HG03159 (cell line): ENCODE results near the gene DHRS3.
"Not testable (repeated sequence)": the region's sequence is repeated elsewhere in the genome, so short reads cannot be mapped to it uniquely, and the experiment has no call there.

ENCODE experiments used
- ATAC-seq: cut with Tn5 transposase; IDR thresholded peaks from one replicate; pipeline ENCODE4 v1.9.1; 2021; ENCODE audit warnings: mild to moderate bottlenecking, moderate library complexity; ENCODE audit not compliant: unreplicated experiment

Gene DHRS3

DNA sequence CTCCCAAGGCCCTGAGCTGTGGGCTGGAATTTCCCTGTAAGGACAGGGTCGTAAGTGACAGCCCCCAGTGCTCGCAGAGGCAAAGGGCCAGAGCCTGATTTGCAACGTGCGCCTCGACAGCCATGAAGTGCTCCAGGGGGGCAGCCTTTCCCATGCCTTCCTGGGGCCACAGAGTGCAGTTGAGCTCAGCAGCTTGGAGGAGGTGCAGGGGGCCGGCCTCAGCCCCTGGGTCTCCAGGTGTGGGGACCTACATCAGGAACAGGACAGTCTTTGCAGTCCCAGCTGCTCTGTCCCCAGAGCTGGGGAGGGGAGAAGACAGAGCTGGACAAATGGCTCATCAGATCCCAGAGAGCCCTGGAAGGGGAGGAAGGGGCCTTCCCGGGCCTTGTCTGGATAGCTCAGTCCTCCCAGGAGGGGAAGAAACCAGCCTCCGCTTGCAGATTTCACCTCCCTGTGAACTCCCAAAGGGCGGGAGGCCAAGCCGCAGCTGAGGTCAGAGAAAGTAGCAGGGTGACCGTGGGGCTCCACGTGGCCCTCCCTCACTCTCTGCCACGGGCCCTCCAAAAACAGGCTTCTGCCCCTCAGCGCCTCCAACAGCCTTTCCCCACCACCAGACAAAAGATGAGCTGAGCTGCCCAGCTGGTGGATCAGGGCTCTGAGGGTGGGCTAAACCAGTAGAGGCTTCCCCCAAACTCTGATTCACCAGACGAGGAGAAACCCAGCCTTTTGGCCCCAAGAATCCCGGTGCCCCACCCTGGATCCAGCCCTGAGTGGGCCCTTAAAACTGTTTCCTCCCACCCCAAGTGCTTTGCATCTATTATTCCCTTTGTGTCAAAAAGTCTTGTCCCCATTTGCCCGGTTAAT is 76.5 kb downstream of the DHRS3 start:
- ATAC-seq, result no peak

DNA sequence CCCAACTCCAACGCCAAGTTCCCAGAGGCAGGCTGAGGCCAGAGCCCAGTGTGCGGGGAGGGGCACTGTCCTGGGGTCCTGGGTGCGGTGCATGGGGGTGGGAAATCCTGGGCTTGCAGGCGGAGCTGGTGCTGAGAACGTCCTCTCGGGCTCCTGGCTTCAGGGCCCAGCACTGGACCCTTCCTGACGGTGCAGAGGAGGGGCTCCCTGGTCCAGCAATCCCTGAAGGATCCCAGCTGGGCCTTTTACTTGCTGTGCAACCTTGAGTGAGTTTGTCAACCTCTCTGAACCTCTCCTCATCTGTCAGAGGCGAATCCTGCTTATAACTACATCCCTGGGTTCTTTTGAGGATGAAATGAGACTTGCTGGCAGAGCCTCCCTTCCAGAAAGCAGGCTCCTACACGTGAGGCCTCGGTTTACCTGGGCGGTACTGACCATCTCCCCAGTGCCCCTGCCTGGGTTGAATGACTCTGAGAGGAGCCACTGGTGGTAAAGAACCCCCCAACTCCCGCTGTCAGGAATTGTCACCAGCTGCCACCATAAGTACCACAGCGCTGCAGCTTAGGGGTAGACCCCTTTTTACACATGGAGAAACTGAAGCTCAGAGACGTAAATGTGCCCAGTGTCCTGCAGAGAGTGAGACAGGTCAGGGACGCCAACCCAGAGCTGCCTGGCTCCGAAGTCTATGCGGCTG is 77.3 kb downstream of the DHRS3 start:
- ATAC-seq, result no peak

DNA sequence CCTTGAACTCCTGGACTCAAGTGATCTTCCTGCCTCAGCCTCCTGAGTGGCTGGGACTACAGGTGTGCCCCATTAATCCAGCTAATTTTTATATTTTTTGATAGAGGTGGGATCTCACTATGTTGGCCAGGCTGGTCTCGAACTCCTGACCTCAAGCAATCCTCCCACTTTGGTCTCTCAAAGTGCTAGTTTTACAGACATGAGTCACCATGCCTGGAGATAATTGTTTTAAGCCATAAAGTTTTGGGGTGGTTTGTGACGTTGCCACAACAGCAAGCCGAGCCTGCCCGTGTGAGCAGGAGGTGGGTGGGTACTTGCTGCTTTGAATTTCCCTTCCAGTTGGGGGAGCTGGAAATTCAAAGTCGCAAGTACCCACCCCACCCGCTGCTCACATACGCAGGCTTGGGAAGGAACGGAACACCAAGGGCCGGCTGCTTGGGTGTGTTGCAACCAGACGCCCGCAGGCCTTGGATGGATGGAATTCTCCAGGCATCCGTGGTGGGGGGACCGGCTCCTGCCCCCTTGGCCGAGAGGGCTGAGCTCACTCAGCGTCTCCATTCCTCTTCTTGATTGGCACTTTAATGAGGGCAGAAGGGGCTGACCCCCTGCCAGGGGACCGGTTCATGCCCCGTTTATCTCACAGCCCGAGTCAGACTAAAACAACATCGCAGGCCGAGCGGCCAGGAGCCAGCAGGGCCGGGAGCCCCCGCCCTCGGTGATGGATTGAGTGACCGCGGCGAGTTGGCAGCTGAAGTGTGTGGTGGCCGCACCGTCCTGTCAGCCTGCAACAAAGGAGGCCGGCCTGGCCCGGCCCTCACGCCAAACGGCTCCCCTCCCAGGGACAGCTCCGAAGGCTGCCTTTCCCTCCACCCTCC is 78.1 kb downstream of the DHRS3 start:
- no peak for ATAC-seq

DNA sequence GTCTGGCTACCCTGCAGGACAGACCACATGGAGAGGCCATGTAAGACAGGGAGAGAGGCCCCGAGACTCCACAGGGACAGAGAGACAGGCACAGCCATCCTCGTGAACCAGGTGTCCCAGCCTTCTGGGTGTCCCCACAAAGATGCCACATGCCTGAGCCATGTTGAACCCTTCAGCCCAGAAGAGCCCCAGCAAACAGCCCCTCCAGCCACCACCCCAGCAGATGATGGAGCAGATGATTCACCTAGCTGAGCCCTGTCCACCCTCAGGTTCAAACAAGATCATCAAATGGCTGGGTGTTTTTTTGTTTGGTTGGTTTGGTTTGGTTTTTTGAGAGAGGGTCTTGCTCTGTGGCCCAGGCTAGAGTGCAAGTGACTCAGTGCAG is 78.7 kb downstream of the DHRS3 start:
- ATAC-seq, result no peak

DNA sequence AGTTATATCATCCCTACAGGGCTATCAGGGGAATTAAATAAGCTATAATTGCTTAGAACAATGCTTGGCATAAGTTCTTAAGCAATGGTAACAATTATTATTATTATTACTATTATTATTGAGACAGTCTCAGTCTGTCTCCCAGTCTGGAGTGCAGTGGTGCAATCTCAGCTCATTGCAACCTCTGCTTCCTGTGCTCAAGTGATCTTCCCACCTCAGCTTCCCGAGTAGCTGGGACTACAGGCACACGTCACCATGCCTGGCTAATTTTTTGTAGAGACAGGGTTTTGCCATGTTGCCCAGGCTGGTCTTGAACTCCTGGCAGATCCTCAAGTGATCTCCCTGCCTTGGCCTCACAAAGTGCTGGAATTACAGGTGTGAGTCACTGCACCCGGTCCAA is 79.5 kb downstream of the DHRS3 start:
- not testable (repeated sequence) for ATAC-seq

DNA sequence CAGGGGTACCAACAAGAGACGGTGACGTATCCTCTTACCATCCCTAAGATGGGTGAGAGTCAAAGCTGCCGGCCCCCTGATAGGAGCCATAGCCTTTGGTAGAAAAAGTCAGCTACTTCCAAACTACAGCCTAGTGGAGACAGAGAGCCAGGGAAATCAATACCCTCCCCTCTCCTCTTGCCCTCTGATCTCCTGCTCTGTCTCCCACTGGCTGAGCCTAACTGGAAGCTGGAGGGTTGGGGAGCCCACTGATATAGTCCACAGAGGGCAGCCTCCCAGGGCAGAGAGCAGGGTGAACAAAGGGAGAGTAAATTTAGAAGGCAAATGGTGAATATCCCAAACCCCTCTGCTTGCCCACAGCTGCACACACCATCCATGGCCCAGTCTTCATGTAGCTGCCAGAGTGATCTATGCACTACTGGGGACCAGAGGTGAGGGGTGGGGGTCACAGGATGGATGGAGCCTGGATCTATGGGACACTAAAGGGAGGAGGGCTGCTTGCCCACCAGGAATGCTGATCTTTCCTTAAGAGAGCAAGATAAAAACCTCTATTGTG is 80.0 kb downstream of the DHRS3 start:
- no peak for ATAC-seq

DNA sequence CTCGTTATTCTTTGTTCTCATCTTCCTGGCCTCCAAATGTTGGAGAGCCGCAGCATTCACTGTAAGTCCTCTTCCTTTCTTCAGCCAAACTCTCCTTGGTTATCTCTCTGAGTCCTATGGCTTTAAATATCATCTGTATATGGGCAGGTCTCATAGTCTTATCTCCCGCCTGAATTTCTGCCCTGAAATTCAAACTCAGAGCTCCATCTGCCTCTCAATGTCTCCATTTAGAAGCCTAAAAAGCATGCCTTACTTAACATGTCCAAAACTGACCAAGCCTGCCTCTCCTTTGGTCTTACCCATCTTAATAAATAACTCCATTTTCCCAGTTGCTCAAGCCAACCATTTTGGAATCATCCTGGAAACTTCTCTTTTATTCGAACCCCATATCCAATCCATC is 80.7 kb downstream of the DHRS3 start:
- ATAC-seq, result no peak

DNA sequence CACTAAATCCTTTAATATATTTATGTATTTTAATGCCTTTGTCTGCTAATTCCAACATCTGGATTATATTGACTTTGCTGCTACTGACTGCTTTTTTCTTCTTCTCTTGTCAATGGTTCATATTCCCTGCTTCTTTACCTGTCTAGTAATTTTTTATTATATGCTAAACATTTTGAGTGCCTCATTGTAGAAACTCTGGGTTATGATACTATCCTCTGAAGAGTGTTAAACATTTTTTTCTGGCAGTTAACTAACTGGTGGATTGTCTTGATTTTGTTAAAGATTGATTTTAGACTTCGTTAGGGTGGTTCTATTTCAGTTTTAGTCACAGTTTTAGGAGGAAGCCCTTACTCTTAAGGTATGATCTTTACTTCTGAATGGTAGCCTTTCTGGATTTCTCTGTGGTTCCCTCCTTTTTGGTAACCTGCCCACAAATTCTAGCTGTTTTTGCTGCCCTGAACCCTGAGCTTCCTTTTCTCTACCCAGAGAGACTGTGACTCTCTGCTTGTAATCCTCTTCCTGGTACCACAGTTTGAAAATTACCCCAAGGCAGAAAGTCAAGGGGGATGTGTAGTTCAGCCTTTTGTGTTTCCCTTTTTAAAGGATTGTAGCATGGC is 81.9 kb downstream of the DHRS3 start:
- ATAC-seq, result no peak

DNA sequence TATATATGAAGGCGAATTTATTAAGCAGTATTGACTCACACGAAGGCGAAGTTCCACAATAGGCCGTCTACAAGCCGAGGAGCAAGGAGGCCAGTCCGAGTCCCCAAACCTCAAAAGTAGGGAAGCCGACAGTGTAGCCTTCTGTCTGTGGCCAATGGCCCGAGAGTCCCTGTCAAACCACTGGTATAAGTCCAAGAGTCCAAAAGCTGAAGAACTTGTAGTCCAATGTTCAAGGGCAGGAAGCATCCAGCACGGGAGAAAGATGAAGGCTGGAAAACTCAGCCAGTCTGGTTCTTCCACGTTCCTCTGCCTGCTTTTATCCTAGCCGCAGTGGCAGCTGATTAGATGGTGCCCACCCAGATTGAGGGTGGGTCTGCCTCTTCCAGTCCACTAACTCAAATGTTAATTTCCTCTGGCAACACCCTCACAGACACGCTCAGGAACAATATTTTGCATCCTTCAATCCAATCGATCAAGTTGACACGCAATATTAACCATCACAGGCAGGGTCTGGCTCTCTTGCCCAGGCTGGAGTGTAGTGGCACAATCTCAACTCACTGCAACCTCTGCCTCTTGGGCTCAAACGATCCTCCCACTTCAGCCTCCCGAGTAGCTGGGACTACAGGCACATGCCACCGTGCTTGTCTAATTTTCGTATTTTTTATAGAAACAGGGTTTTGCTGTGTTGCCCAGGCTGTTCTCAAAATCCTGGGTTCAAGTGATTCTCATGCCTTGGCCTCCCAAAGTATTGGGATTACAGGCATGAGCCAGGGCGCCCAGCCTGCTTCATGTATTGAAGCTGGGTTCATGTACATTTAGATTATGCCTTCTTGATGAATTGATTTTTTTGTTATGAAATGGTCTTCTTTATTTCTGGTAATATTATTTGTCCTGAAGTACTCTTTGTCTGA is 85.3 kb downstream of the DHRS3 start:
- ATAC-seq, result no peak

DNA sequence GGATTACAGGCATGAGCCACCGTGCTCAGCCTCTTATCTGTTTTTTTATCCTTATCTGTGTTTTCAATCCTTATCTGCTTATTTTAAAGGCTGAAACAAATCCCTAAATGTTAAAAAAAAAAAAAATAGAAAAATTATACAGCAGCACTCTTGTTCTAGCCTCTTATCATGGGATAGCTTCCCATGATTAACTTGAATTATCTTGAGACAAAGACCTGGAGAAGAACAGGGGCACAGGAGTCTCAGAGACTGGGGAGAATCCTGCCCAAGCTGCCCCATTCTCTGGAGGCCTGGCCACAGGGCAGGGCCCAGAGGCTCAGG is 86.9 kb downstream of the DHRS3 start:
- no peak for ATAC-seq

DNA sequence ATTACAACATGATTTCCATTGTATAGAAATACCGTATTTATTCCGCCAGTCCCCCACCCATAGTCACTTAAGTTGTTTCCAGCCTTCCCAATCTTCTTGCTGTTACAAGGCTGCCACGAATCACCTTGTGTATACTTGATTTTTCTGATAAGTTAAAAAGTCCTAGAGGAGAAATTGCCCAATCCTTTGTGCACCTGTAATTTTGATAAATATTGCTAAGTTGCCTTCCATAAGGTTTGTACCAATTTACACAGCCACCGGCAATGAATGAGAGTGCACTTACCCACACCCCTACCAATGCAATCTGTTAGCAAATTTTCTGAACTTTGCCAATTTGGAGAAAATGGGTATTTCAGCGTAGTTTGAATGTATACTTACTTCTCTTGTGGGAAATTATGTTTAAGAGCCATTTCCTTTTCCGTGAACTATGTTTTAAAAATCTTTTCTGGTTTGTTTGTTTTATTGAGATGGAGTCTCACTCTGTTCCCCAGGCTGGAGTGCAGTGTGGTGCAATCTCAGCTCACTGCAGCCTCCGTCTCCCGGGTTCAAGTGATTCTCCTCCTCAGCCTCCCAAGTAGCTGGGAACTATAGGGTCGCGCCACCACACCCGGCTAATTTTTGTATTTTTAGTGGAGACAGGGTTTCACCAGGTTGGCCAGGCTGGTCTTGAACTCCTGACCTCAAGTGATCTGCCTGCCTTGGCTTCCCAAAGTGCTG is 87.4 kb downstream of the DHRS3 start:
- ATAC-seq, result no peak

DNA sequence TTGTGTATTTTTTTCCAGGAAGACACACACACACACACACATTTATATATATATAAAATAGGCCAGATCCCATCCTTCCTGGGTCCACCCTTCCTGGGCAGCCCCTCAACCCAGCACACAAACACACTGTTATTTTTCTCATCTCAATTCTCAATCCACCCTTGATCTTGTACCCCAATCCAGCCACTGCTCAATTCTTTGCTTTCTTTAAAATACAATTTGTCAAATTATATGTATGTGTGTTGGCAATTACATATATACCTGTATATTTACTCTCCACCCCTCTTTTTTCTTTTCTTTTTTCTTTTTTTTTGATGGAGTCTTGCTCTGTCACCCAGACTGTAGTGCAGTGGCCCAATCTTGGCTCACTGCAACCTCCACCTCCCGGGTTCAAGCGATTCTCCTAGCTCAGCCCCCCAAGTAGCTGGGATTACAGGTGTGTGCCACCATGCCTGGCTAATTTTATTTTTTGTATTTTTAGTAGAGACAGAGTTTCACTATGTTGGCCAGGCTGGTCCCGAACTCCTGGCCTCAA is 88.3 kb downstream of the DHRS3 start:
- ATAC-seq, result no peak

DNA sequence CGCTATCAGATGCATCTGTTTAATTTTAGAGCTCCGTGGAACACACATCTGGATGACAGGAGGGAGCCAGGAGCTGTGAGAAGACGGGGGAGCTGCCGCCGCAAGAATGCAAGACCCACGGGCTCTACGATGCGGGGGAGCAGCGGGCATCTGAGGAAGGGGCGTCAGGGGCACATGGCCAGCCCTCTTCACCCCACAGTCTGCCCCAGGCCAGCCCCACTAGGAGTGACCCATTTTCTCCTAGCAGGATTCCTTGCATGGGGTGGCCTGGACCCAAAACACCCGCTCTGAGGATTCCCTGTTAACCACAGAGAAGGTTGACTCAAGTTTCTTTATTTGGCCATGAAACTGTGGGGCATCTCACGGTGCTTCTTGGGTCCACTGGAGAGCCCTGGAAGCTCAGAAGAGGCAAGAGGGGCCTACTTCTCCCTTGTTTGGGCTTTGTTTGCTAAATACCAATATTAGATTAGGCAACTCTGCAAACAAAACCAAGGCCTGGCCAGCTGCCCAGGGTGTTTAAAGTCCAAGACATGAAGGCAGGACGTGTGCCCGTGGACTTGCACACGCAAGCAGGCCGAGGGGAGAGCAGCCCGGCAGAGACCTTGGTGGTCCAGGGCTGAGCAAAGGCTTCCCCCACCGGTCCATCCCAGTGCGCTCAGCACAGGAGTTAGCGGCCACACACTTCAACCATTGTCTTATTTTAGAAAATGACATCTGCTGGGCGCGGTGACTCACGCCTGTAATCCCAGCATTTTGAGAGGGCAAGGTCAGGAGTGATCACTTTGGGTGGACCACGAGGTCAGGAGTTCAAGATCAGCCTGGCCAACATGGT is 89.8 kb downstream of the DHRS3 start:
- no peak for ATAC-seq

DNA sequence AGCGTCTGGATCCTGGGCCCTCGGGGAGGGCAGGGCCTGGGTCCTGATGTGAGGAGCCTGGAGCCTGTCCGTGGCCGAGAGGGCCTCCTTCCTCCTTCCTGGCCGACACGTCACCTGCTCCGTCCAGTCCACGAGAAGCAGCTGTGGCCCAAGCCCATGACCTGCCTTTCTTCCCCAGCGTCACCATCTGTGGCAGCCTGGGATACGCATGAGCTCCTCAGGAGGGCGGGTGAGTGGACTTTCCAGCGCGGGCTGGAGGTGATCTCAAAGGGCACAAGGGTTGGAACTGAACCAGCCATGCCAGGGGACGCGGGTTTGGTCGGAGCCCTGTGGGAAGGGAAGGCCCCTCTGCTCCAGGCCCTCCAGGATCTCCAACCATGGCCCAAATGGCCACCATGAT is 90.4 kb downstream of the DHRS3 start:
- no peak for ATAC-seq

DNA sequence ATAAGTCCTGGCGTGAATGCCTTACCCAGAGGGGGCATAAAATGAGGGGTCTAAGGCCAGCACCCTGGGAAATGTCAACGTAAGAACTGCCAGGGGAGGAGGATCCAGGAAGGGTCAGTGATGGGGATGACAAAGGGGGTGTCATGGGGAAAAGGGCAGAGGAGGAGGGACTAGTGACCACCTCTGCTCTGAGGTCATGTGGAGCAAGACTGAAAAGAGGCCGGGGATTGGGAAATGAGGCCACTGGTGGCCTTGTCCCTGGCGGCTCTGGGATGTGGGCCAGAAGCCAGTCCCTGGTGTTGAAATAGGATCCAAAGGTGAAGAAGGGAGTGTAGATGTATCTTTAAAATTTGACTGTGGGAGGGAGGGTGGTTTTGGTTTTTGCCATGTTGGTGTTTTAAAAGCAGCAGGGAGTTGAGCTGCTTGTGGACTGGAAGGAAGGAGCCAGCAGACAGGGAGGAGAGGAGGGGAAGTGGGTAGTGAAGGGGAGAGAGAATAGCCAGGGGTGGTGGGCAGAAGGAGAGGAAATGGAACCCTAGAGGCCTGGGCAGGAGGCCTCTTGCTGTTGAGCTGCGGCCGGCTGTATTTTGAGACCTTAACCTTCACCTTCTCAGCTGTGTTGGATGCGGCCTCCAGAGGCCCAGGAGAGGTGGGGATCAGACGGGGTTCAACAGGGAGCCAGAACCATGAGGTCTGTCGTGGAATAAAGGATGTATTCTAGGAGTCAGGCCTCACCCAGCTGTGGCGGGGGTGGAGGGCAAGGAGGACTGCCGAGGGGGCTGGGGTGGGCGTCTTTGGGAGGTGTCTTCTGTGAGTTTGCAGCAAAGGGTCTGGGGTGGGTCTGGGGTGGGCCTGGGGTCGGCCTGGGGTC is 92.5 kb downstream of the DHRS3 start:
- ATAC-seq, result no peak

DNA sequence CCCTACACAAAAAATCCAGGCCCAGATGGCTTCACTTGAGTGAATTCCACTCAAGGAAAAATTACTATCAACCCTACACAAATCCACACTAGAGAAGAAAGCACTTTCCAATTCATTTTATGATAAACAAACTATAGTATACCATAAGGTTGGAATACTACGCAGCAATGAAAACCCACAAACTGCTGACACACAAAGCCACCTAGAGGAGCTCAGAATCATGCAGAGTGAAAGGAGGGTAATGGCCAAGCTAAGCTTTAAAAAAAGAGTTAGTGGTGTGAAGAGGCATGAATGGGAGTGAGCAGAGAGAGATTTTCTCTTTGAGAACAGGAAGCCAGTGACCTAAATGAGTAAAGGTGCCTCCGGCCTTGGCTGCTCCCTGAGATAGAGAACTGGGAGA is 93.7 kb downstream of the DHRS3 start:
- ATAC-seq, result no peak

DNA sequence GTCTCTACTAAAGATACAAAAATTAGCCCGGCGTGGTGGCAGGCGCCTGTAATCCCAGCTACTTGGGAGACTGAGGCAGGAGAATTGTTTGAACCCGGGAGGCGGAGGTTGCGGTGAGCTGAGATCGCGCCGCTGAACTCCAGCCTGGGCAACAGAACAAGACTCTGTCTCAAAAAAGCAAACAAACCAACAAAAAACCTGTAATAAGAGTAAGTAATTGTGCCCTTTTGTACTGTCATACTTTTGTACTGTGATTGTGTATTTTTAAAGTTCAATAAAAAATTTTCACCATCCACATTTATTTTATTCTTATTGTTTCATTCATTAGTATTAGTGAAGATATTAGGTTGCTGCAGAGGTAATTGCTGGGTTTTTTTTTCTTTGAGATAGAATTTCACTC is 95.2 kb downstream of the DHRS3 start:
- not testable (repeated sequence) for ATAC-seq
